Activated CD8-positive, alpha-beta memory T cell treated with anti-CD3 and anti-CD28 coated beads, Interleukin-2, amount 50 U/mL, for 48 hours (primary cell): Measurements from ENCODE around the gene RBPJL.

Source experiments
- DNase-seq: peaks from one replicate; pipeline ENCODE4 v3.0.0-alpha.2; 2020

The RBPJL gene

GRCh38 chr20:45306431-45306982, at the start of gene RBPJL:
TSS of gene RBPJL (plus strand) at chr20:45306840. CDS start at chr20:45306923, 83 bp downstream.
- DNase-seq, result peak; percentile 90

GRCh38 chr20:45257161-45257560, 49.5 kb upstream of the RBPJL start:
- DNase-seq, result no peak

GRCh38 chr20:45257711-45258110, 48.9 kb upstream of the RBPJL start:
- no peak for DNase-seq

- no peak for DNase-seq
Observed at GRCh38 chr20:45258259-45258658, 48.4 kb upstream of the RBPJL start.

- DNase-seq, result no peak
Observed at GRCh38 chr20:45258664-45259063, 48.0 kb upstream of the RBPJL start.

GRCh38 chr20:45263556-45264266, 42.9 kb upstream of the RBPJL start:
- no peak for DNase-seq

- no peak for DNase-seq
Observed at GRCh38 chr20:45266977-45267376, 39.7 kb upstream of the RBPJL start.

- DNase-seq, result no peak
Observed at GRCh38 chr20:45268531-45268930, 38.1 kb upstream of the RBPJL start.

- DNase-seq, result no peak
Observed at GRCh38 chr20:45269056-45269455, 37.6 kb upstream of the RBPJL start.

GRCh38 chr20:45269754-45270270, 36.8 kb upstream of the RBPJL start:
- no peak for DNase-seq

- DNase-seq, result no peak
Observed at GRCh38 chr20:45275338-45275737, 31.3 kb upstream of the RBPJL start.

- DNase-seq, result no peak
Observed at GRCh38 chr20:45279992-45280391, 26.6 kb upstream of the RBPJL start.

GRCh38 chr20:45282700-45283550, 23.7 kb upstream of the RBPJL start:
- no peak for DNase-seq

- DNase-seq, result no peak
Observed at GRCh38 chr20:45283551-45284057, 23.0 kb upstream of the RBPJL start.

- DNase-seq, result no peak
Observed at GRCh38 chr20:45288376-45288775, 18.3 kb upstream of the RBPJL start.

GRCh38 chr20:45288860-45289259, 17.8 kb upstream of the RBPJL start:
- no peak for DNase-seq

- DNase-seq, result no peak
Observed at GRCh38 chr20:45289942-45290676, 16.5 kb upstream of the RBPJL start.

GRCh38 chr20:45290677-45291355, 15.8 kb upstream of the RBPJL start:
- peak; percentile 83 for DNase-seq

- DNase-seq, result no peak
Observed at GRCh38 chr20:45291526-45291925, 15.1 kb upstream of the RBPJL start.

- no peak for DNase-seq
Observed at GRCh38 chr20:45292343-45292742, 14.3 kb upstream of the RBPJL start.

GRCh38 chr20:45293041-45294002, 13.3 kb upstream of the RBPJL start:
- DNase-seq, result peak; percentile 96
